ENCODE data around the gene ADARB2. TPM values are rescaled to one million over a fixed set of nuclear protein-coding genes. Genes with fewer than 3 reads are reported as not detected.

The ADARB2 gene
- total RNA-seq, 1 donor from 2014 or later = 0.22 TPM

- ATAC-seq = no peak
- no peak for DNase-seq
- intact Hi-C loops (cut with micrococcal nuclease) = no loop called here
These were observed 211.8 kb downstream of the ADARB2 start for GRCh38 chr10:1525354-1526162.

GRCh38 chr10:1524540-1524939 lies 212.8 kb downstream of the ADARB2 start:
- no peak for DNase-seq

GRCh38 chr10:1523221-1523620 lies 214.1 kb downstream of the ADARB2 start:
- DNase-seq (no peak), ATAC-seq (no peak)
- intact Hi-C loops (cut with micrococcal nuclease) = no loop called here

More at GRCh38 chr10:1524540-1524939, 212.8 kb downstream of the ADARB2 start:
- intact Hi-C loops (cut with micrococcal nuclease) = no loop called here
- no peak for ATAC-seq

GRCh38 chr10:1522237-1522636 lies 215.1 kb downstream of the ADARB2 start:
- intact Hi-C loops (cut with micrococcal nuclease) = no loop called here
- ATAC-seq = no peak
- DNase-seq = no peak

- intact Hi-C loops (cut with micrococcal nuclease) = no loop called here
- ATAC-seq (no peak), DNase-seq (no peak)
These were observed 215.6 kb downstream of the ADARB2 start for GRCh38 chr10:1521741-1522140.

- intact Hi-C loops (cut with micrococcal nuclease) = no loop called here
- no peak for ATAC-seq
- DNase-seq = no peak
These were observed 216.3 kb downstream of the ADARB2 start for GRCh38 chr10:1520909-1521565.

GRCh38 chr10:1519391-1519790 lies 217.9 kb downstream of the ADARB2 start:
- ATAC-seq (no peak), DNase-seq (no peak)
- intact Hi-C loops (cut with micrococcal nuclease) = no loop called here

GRCh38 chr10:1517684-1518083 lies 219.6 kb downstream of the ADARB2 start:
- ATAC-seq = no peak
- intact Hi-C loops (cut with micrococcal nuclease) = no loop called here
- DNase-seq = no peak

GRCh38 chr10:1516492-1517165 lies 220.7 kb downstream of the ADARB2 start:
- no peak for DNase-seq
- ATAC-seq = no peak
- intact Hi-C loops (cut with micrococcal nuclease) = no loop called here

- ATAC-seq (no peak), DNase-seq (no peak)
- intact Hi-C loops (cut with micrococcal nuclease) = no loop called here
These were observed 221.4 kb downstream of the ADARB2 start for GRCh38 chr10:1515780-1516491.

GRCh38 chr10:1515121-1515779 lies 222.1 kb downstream of the ADARB2 start:
- no peak for DNase-seq
- intact Hi-C loops (cut with micrococcal nuclease) = no loop called here
- no peak for ATAC-seq

- intact Hi-C loops (cut with micrococcal nuclease) = no loop called here
- ATAC-seq (no peak), DNase-seq (no peak)
These were observed 222.6 kb downstream of the ADARB2 start for GRCh38 chr10:1514681-1515080.

GRCh38 chr10:1513221-1513620 lies 224.1 kb downstream of the ADARB2 start:
- intact Hi-C loops (cut with micrococcal nuclease) = no loop called here
- DNase-seq = no peak
- no peak for ATAC-seq

- no peak for ATAC-seq
These were observed 228.3 kb downstream of the ADARB2 start for GRCh38 chr10:1509011-1509530.

GRCh38 chr10:1508096-1508495 lies 229.2 kb downstream of the ADARB2 start:
- no peak for DNase-seq
- ATAC-seq = no peak
- intact Hi-C loops (cut with micrococcal nuclease) = no loop called here

More at GRCh38 chr10:1509011-1509530, 228.3 kb downstream of the ADARB2 start:
- intact Hi-C loops (cut with micrococcal nuclease) = no loop called here
- no peak for DNase-seq

GRCh38 chr10:1507436-1507835 lies 229.9 kb downstream of the ADARB2 start:
- ATAC-seq (no peak), DNase-seq (no peak)
- intact Hi-C loops (cut with micrococcal nuclease) = no loop called here

- intact Hi-C loops (cut with micrococcal nuclease) = no loop called here
- DNase-seq = no peak
- ATAC-seq = no peak
These were observed 232.4 kb downstream of the ADARB2 start for GRCh38 chr10:1504940-1505339.

GRCh38 chr10:1504286-1504685 lies 233.0 kb downstream of the ADARB2 start:
- no peak for ATAC-seq
- intact Hi-C loops (cut with micrococcal nuclease) = no loop called here
- DNase-seq = no peak

GRCh38 chr10:1502451-1502850 lies 234.9 kb downstream of the ADARB2 start:
- DNase-seq = no peak
- no peak for ATAC-seq
- intact Hi-C loops (cut with micrococcal nuclease) = no loop called here

Data from left ventricle myocardium superior (tissue), 1 donor.